Esophagus squamous epithelium (tissue), 4 donors: Measurements from ENCODE around the gene TRUB1.

Source experiments
- POLR2A ChIP-seq, 4 donors: fragments of 450-650 bp; IDR thresholded peaks; one replicate each; pipeline ENCODE4 v1.6.1; 2017; ENCODE audit warnings: antibody characterized with exemption in 4 of 4, mild to moderate bottlenecking in 4 of 4, moderate library complexity in 3 of 4
- TF ChIP-seq, protein P1 (sequence below), 6 experiments: fragments of 450-650 bp in 4 of 6; fragments of 200-600 bp in 2 of 6; sonication (generic) in 2 of 6; IDR thresholded peaks; one replicate each; pipeline ENCODE4 v1.5.1; 2016 to 2019; ENCODE audit warnings: antibody characterized with exemption in 6 of 6, mild to moderate bottlenecking in 4 of 6, moderate library complexity in 4 of 6

DNA sequence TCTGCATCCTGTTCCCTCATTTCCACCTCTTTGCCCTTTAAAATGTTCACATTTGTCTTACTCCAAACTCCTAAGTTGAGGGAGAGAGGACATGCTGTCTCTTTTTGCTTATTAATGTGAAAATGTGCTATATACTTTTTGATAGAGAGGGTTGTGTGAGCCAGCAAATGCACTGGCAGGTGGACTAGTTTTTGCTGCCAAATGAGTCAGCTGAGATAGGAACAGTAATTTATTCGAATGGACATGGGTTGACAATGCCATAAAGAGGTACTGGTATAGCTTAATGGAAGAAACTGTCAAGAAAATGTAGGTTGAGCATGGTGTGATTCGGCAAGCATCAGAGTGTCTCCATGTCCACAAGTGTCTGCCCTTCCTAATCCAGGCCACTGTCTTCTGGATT, 9.2 kb upstream of the TRUB1 start:
- TF ChIP-seq, protein P1, sequence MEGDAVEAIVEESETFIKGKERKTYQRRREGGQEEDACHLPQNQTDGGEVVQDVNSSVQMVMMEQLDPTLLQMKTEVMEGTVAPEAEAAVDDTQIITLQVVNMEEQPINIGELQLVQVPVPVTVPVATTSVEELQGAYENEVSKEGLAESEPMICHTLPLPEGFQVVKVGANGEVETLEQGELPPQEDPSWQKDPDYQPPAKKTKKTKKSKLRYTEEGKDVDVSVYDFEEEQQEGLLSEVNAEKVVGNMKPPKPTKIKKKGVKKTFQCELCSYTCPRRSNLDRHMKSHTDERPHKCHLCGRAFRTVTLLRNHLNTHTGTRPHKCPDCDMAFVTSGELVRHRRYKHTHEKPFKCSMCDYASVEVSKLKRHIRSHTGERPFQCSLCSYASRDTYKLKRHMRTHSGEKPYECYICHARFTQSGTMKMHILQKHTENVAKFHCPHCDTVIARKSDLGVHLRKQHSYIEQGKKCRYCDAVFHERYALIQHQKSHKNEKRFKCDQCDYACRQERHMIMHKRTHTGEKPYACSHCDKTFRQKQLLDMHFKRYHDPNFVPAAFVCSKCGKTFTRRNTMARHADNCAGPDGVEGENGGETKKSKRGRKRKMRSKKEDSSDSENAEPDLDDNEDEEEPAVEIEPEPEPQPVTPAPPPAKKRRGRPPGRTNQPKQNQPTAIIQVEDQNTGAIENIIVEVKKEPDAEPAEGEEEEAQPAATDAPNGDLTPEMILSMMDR (IDR thresholded peaks at IDR 0.05): no peak
- TF ChIP-seq POLR2A (IDR thresholded peaks at IDR 0.05): no peak
